Neural progenitor cell (in vitro differentiated cells): ENCODE measurements around the gene MX2.

Source experiments
- CTCF ChIP-seq: fragments of 200-600 bp; sonication (generic); IDR thresholded peaks from 2 replicates; pipeline ENCODE4 v1.5.1; 2017; ENCODE audit warnings: antibody characterized with exemption, mild to moderate bottlenecking
- EZH2 ChIP-seq: fragments of 200-600 bp; sonication (generic); IDR thresholded peaks from 2 replicates; pipeline ENCODE4 v1.6.1; 2017; ENCODE audit warnings: antibody characterized with exemption, mild to moderate bottlenecking, moderate library complexity

GRCh38 chr21:41406340-41406739 is 44.5 kb downstream of the MX2 start:
- TF ChIP-seq CTCF (no peak), EZH2 (no peak)
